Fibroblast of lung (primary cell): ENCODE results near the gene CDC37.

Experiments
- CTCF ChIP-seq, 2 donors: IDR thresholded peaks in 1 of 2; conservative IDR thresholded peaks in 1 of 2; 1 replicate in 1 of 2; 2 replicates in 1 of 2; pipeline ENCODE4 v1.5.1; 2011 to 2012; ENCODE audit warnings: low read length in 2 of 2, control low read depth in 1 of 2, inconsistent platforms in 1 of 2, low read depth in 1 of 2, mild to moderate bottlenecking in 1 of 2
- EZH2 ChIP-seq: IDR thresholded peaks from 2 replicates; pipeline ENCODE4 v1.5.1; 2012; ENCODE audit warnings: low read length, control low read depth, mild to moderate bottlenecking; ENCODE audit errors: missing control alignments

GRCh38 chr19:10431254-10431942 lies 28.1 kb upstream of the CDC37 start:
- TF ChIP-seq CTCF (conservative IDR thresholded peaks at IDR 0.05 in 1 of 2, IDR thresholded peaks at IDR 0.05 in 1 of 2; ENCODE audit: low read depth in 1 of 2, low read length in 2 of 2) (no peak), EZH2 (no peak)
